Keratinocyte (primary cell): ENCODE measurements around the gene FKTN. TPM values are rescaled to one million over a fixed set of nuclear protein-coding genes. Genes with fewer than 3 reads are reported as not detected.

ENCODE experiments used
- DNase-seq: peaks from one replicate; pipeline ENCODE4 v3.0.0-alpha.2; 2011; ENCODE audit warnings: low read depth, missing footprints, low spot score
- FAIRE-seq: peaks from 2 replicates; lab custom pipeline; 2011; peaks lifted over from hg19 to GRCh38; lab: Jason Lieb, UNC
- H2AFZ ChIP-seq: 2 replicates; pipeline ENCODE4 v1.6.0; 2012; ENCODE audit warnings: low read length, control low read depth, inconsistent platforms; ENCODE audit not compliant: control insufficient read depth
- H3K27ac ChIP-seq: 2 replicates; pipeline ENCODE4 v1.5.1; 2011; ENCODE audit warnings: low read length; ENCODE audit not compliant: control insufficient read depth, insufficient read depth
- H3K27me3 ChIP-seq: 3 replicates; pipeline ENCODE4 v1.6.0; 2011; ENCODE audit warnings: low read length; ENCODE audit not compliant: control insufficient read depth, insufficient read depth; ENCODE audit errors: extremely low read depth
- H3K36me3 ChIP-seq, 2 experiments: 2 replicates in 1 of 2; 3 replicates in 1 of 2; pipeline ENCODE4 v1.5.1; 2011; ENCODE audit warnings: low read length in 2 of 2, mild to moderate bottlenecking in 1 of 2; ENCODE audit not compliant: control insufficient read depth in 2 of 2, insufficient read depth in 2 of 2; ENCODE audit errors: extremely low read depth in 1 of 2
- H3K4me1 ChIP-seq: 3 replicates; pipeline ENCODE4 v1.5.1; 2011; ENCODE audit warnings: low read length; ENCODE audit not compliant: control insufficient read depth, insufficient read depth; ENCODE audit errors: extremely low read depth
- H3K4me2 ChIP-seq: 3 replicates; pipeline ENCODE4 v1.6.0; 2011; ENCODE audit warnings: low read depth, low read length; ENCODE audit not compliant: control insufficient read depth, insufficient read depth; ENCODE audit errors: extremely low read depth
- H3K4me3 ChIP-seq, 3 experiments: fragments of 200-600 bp in 1 of 3; sonication (generic) in 1 of 3; 2 replicates in 2 of 3; 3 replicates in 1 of 3; pipeline ENCODE4 v1.5.1; 2011 to 2016; ENCODE audit warnings: low read length in 3 of 3, mild to moderate bottlenecking in 3 of 3, control low read depth in 2 of 3, inconsistent platforms in 1 of 3, low read depth in 1 of 3, mixed read lengths in 1 of 3, mixed run types in 1 of 3, moderate library complexity in 1 of 3; ENCODE audit not compliant: control insufficient read depth in 2 of 3, insufficient read depth in 2 of 3; ENCODE audit errors: extremely low read depth in 1 of 3
- H3K79me2 ChIP-seq: 2 replicates; pipeline ENCODE4 v1.6.0; 2012; ENCODE audit warnings: low read length; ENCODE audit not compliant: control insufficient read depth, insufficient read depth
- H3K9ac ChIP-seq: 3 replicates; pipeline ENCODE4 v1.6.0; 2011; ENCODE audit warnings: low read length; ENCODE audit not compliant: control insufficient read depth, insufficient read depth; ENCODE audit errors: extremely low read depth
- H3K9me1 ChIP-seq: 3 replicates; pipeline ENCODE4 v1.6.0; 2011; ENCODE audit warnings: low read length; ENCODE audit not compliant: control insufficient read depth, insufficient read depth; ENCODE audit errors: extremely low read depth
- H3K9me3 ChIP-seq: 2 replicates; pipeline ENCODE4 v1.5.1; 2012; ENCODE audit warnings: low read depth, low read length; ENCODE audit not compliant: control insufficient read depth
- H4K20me1 ChIP-seq: 3 replicates; pipeline ENCODE4 v1.6.0; 2011; ENCODE audit warnings: low read length; ENCODE audit not compliant: control insufficient read depth, insufficient read depth; ENCODE audit errors: extremely low read depth
- EZH2 ChIP-seq: IDR thresholded peaks from one replicate; pipeline ENCODE4 v1.6.1; 2012; ENCODE audit warnings: inconsistent platforms, mild to moderate bottlenecking, low read length, moderate library complexity
- dilution Hi-C: fragments of 300-500 bp; cut with MboI; formaldehyde crosslinking; loops from one replicate; pipeline ENCODE4 v1.7.0; 2020; ENCODE audit warnings: low sequenced_read_pairs; ENCODE audit not compliant: extremely low pct_ligation_motif_present
- polyA plus RNA-seq, 5 experiments: library from polyadenylated mRNA; depleted of rRNA in 3 of 5; stranded (reverse) in 3 of 5; stranded (forward) in 1 of 5; unstranded in 1 of 5; fragments of >200 nt; gene quantifications; 1 replicate in 1 of 5; 2 replicates in 3 of 5; 3 replicates in 1 of 5; pipeline versions ENCODE4 v1.2.1 to v1.2.3, GENCODE V29; 2011 to 2012; ENCODE audit warnings: missing spikeins in 2 of 5, low read depth in 1 of 5, low replicate concordance in 1 of 5
- TF ChIP-seq, protein P1 (sequence below), 3 experiments: IDR thresholded peaks in 1 of 3; conservative IDR thresholded peaks in 1 of 3; optimal IDR thresholded peaks in 1 of 3; 2 replicates in 2 of 3; 3 replicates in 1 of 3; pipeline versions ENCODE3 to v1.5.1; 2011; ENCODE audit warnings: low read length in 3 of 3, mild to moderate bottlenecking in 3 of 3, moderate library complexity in 2 of 3, control low read depth in 1 of 3, inconsistent platforms in 1 of 3; ENCODE audit not compliant: insufficient read depth in 2 of 3; ENCODE audit errors: extremely low read depth in 1 of 3

FKTN gene
- polyA plus RNA-seq, 1 donor (not counting 4 experiments of a cell fraction or from before 2014, with no cell fraction given) = 15.9 TPM

DNA sequence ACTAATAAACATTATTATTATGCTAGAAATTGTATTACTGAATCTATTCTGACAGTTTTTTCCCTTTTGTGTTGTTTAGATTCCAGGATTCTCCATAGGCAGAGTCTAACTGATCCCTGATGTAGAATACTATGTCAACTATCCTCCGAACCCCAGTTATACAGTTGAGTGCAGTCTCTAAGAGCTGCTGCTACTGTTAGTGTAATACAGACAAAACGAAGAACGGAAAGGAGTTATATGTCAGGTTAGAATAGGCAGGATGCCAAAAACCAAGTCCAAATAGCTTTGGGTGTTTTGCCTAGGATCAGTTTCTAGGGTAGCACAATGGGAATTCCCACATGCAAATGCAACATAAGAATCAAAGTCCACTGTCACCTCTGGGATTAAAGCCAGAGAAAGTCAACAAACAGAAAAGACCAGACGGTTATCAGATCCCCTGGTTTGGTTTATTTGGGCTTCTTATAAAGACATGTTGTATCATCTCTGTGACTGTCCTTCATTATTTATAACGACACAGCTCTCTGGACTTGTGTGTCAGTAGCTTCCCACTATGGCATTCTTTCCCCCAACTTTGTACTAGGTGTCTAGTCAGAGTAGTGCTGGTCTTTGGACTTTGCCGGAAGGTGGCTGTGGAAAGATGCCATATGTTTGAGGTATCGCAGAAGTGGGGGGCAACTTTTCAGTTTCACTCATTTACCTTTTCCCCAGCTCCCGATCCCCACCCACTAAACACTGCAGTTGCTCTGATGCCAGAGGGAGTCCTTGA is 121.5 kb downstream of the FKTN start:
- FAIRE-seq (no peak), DNase-seq (no peak)
- no peak overlapping the region for H3K27ac ChIP-seq
- H4K20me1 ChIP-seq = no peaks in the 10 kb centered on the region
- no peak overlapping the region for H3K9ac ChIP-seq
- no peaks in the 10 kb centered on the region for H3K4me1 ChIP-seq
- no peaks in the 10 kb centered on the region for H3K79me2 ChIP-seq
- no peaks in the 10 kb centered on the region for H3K27me3 ChIP-seq
- no peak for TF ChIP-seq EZH2
- TF ChIP-seq, protein P1, sequence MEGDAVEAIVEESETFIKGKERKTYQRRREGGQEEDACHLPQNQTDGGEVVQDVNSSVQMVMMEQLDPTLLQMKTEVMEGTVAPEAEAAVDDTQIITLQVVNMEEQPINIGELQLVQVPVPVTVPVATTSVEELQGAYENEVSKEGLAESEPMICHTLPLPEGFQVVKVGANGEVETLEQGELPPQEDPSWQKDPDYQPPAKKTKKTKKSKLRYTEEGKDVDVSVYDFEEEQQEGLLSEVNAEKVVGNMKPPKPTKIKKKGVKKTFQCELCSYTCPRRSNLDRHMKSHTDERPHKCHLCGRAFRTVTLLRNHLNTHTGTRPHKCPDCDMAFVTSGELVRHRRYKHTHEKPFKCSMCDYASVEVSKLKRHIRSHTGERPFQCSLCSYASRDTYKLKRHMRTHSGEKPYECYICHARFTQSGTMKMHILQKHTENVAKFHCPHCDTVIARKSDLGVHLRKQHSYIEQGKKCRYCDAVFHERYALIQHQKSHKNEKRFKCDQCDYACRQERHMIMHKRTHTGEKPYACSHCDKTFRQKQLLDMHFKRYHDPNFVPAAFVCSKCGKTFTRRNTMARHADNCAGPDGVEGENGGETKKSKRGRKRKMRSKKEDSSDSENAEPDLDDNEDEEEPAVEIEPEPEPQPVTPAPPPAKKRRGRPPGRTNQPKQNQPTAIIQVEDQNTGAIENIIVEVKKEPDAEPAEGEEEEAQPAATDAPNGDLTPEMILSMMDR (optimal IDR thresholded peaks at IDR 0.05 in 1 of 3, IDR thresholded peaks at IDR 0.05 in 1 of 3, conservative IDR thresholded peaks at IDR 0.05 in 1 of 3; ENCODE audit: extremely low read depth in 1 of 3, insufficient read depth in 2 of 3, low read length in 3 of 3) = no peak
- no peaks in the 10 kb centered on the region for H3K9me3 ChIP-seq
- H3K4me2 ChIP-seq = no peak overlapping the region
- dilution Hi-C loops = no loop called here
- H3K9me1 ChIP-seq = no peaks in the 10 kb centered on the region
- no peak overlapping the region for H3K4me3 ChIP-seq
- no peaks in the 10 kb centered on the region for H3K36me3 ChIP-seq
- H2AFZ ChIP-seq = no peak overlapping the region

DNA sequence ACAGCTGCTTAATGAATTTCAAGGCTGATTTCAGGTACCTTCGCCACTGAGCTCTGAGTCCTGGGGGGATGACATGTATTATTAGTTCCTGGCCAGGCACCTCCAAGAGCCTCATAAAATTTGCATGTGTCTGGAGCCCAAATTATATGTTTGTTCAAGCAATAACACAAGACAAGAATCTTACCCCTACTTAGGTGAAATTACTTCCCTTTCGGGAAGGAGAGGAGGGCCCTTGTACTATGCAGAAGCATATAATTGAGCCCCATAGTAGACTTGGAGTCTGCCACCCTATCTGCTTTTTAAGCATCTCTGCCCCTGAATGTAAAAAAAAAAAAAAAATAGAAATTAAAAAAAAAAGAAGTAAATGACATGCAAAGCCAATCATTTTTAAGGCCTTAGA is 123.4 kb downstream of the FKTN start:
- no peaks in the 10 kb centered on the region for H3K36me3 ChIP-seq
- TF ChIP-seq, protein P1 (optimal IDR thresholded peaks at IDR 0.05 in 1 of 3, IDR thresholded peaks at IDR 0.05 in 1 of 3, conservative IDR thresholded peaks at IDR 0.05 in 1 of 3; ENCODE audit: extremely low read depth in 1 of 3, insufficient read depth in 2 of 3, low read length in 3 of 3) = no peak
- no peak for TF ChIP-seq EZH2
- no peaks in the 10 kb centered on the region for H3K9me3 ChIP-seq
- H3K79me2 ChIP-seq = no peaks in the 10 kb centered on the region
- no peaks in the 10 kb centered on the region for H4K20me1 ChIP-seq
- no peaks in the 10 kb centered on the region for H3K27me3 ChIP-seq
- FAIRE-seq = no peak
- DNase-seq = no peak
- no peak overlapping the region for H3K27ac ChIP-seq
- H3K9me1 ChIP-seq = no peaks in the 10 kb centered on the region
- no peak overlapping the region for H3K4me2 ChIP-seq
- no peak overlapping the region for H3K4me3 ChIP-seq
- H3K4me1 ChIP-seq = no peaks in the 10 kb centered on the region
- no peak overlapping the region for H2AFZ ChIP-seq
- H3K9ac ChIP-seq = no peak overlapping the region
- dilution Hi-C loops = no loop called here
